ENCODE data around the gene PADI6. TPM values are rescaled to one million over a fixed set of nuclear protein-coding genes. Genes with fewer than 3 reads are reported as not detected.

PADI6 gene
- total and polyA plus RNA-seq, 7 donors = 0.04 TPM; not detected in 6

GRCh38 chr1:17437580-17438317 lies 65.8 kb downstream of the PADI6 start:
- TF ChIP-seq CTCF (IDR thresholded peaks at IDR 0.05) = no peak
- WGBS, 3 donors = 0 to 1% (median 0%) methylated on average over 33 to 115 of the region's 115 CpGs
- Histone ChIP-seq H3K27me3 (ENCODE audit: insufficient read depth in 3 of 3, low read length in 2 of 3) (no peaks in the 10 kb centered on the region), H3K36me3 (ENCODE audit: insufficient read depth in 1 of 2, low read depth in 1 of 2) (peaks cover 0 to 27% of the 10 kb centered on the region in 2 donors), H3K4me1 (peaks cover 23% of the 10 kb centered on the region), H3K4me3 (peak overlapping the region; percentile 93), H3K9me3 (no peaks in the 10 kb centered on the region), H3K27ac (peak overlapping the region; percentile 84)
- DNase-seq = peak; percentile 51 to 68
- intact Hi-C loops (cut with DNase I) = loop anchor here in 1 of 2 donors (10.0 kb wide), 1 partner anchor 177 kb away; no protein-coding TSS in a partner anchor
- peak; percentile 61 to 74 (median 66) for ATAC-seq

DNA sequence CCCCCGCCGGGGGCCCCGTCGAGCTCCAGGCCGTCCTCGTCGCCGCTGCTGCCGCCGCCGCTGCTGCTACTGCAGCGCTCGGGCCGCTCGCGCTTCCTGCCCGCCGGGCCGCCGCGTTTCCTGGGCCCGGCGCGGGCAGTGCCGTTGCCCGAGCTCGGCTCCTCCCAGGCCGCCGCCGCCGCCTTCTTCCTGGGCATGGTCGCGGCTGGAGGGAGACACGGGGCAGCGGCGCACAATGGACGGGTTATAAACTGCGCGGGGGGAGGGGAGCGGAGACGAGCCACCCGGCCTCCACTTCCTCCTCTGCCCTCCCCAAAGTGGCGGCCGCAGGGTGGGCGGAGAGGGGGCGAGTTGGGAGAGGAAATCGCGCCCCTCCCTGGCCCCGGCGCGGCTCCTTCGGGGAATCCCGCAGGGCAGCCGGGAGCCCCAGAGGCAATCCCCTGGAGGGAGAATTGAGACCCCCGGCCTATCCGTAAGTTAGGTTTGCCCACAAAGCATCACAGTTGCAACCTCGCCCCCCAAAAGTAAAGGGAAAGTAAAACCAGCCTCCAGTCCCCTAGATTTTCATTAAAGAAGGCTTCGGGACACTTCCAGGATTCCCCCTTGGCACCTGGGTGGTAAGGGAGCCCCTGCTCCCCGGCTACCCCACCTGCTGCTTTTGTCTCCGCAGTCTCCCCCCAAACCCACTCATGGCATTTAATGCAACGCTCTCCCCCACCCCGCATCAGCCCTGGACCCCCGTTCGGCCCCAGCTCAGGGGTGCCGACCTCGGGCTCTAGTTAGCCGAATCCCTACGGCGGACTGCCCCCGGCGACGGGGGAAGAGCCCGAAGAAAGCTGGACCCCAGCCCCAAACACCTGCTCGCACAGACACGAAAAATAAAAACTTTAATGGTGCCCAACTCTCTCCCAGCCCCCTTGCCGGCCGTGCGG lies 66.6 kb downstream of the PADI6 start:
- no peak for TF ChIP-seq CTCF (IDR thresholded peaks at IDR 0.05)
- DNase-seq (peak; percentile 72 to 74), ATAC-seq (peak; percentile 29 to 50 (median 36))
- no peaks in the 10 kb centered on the region for H3K27me3 ChIP-seq (ENCODE audit: insufficient read depth in 3 of 3, low read length in 2 of 3)
- peaks cover 23% of the 10 kb centered on the region for H3K4me1 ChIP-seq
- H3K9me3 ChIP-seq = no peaks in the 10 kb centered on the region
- 0 to 1% (median 0%) methylated on average over 44 to 78 of the region's 78 CpGs for WGBS, 3 donors
- intact Hi-C loops (cut with DNase I) = loop anchor here in 1 of 2 donors (10.0 kb wide), 1 partner anchor 176 kb away; no protein-coding TSS in a partner anchor
- H3K27ac ChIP-seq = peak overlapping the region; percentile 84
- H3K4me3 ChIP-seq = peak overlapping the region; percentile 93
- H3K36me3 ChIP-seq (ENCODE audit: insufficient read depth in 1 of 2, low read depth in 1 of 2) = peaks cover 0 to 18% of the 10 kb centered on the region in 2 donors

- H3K27me3 ChIP-seq (ENCODE audit: insufficient read depth in 3 of 3, low read length in 2 of 3) = no peaks in the 10 kb centered on the region
- peaks cover 23% of the 10 kb centered on the region for H3K4me1 ChIP-seq
- H3K4me3 ChIP-seq = peak within 1 kb of the TSS; percentile 93
- H3K36me3 ChIP-seq (ENCODE audit: insufficient read depth in 1 of 2, low read depth in 1 of 2) = peaks cover 0 to 10% of the 10 kb centered on the region in 2 donors
- ATAC-seq (peak; percentile 69 to 80 (median 76)), DNase-seq (peak; percentile 75 to 82)
- peak within 1 kb of the TSS; percentile 84 for H3K27ac ChIP-seq
- peak; percentile 36 for TF ChIP-seq CTCF (IDR thresholded peaks at IDR 0.05)
- intact Hi-C loops (cut with DNase I) = loop anchor here (1.0 to 10.0 kb wide), 2 partner anchors 20 to 175 kb away; no protein-coding TSS in a partner anchor
- 0 to 1% (median 0%) methylated on average over 71 to 75 of the region's 75 CpGs for WGBS, 3 donors
- H3K9me3 ChIP-seq = no peaks in the 10 kb centered on the region
Measured at GRCh38 chr1:17439250-17440073, 67.5 kb downstream of the PADI6 start, which contains the start of gene RCC2. TSS of gene RCC2 (minus strand) at chr1:17439677. CDS start at chr1:17438514, 1,163 bp downstream.
